ENCODE data around the gene HGS.
"Not testable (repeated sequence)": the region's sequence is repeated elsewhere in the genome, so short reads cannot be mapped to it uniquely, and the experiment has no call there.

Gene HGS

DNA sequence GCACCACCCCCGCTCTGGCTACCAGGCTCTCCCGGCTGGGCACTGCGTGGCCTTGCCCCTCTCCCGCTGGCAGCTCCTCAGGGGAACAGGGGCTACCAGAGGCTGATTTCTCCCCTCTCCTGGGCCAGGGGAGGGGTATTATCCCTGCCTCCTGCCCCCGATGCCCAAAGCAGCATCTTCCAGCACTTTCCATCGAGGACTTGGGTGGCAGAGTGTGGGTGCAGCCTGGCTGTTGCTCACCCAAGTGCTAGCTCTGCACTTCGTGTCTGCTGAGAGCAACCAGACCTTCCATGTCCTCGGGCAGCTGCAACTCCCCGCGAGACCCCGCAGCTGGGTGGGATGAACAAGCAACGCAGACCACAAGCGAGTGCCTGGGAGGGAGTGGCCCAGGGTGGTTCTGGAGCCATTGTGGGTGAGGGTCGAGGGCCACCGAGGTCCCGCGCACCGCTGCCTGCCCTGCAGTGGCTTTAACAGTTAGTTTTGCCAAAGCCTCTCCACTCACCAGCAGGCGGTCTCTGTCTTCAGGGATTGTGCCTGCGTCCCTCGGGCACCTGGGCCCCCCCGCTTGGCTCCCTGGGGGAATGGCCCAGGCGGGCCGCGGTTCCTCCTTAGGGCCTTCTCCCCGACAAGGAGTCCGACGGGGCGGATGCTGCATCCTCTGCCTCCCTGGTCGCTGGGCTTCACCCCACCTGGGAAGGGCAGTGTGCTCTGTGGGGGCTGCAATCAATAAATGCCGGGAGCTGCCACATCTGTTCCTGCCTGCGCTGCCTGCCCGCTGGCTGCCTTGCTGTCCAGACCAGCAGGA lies 36.7 kb downstream of the HGS start:
- DNase-seq: no peak

DNA sequence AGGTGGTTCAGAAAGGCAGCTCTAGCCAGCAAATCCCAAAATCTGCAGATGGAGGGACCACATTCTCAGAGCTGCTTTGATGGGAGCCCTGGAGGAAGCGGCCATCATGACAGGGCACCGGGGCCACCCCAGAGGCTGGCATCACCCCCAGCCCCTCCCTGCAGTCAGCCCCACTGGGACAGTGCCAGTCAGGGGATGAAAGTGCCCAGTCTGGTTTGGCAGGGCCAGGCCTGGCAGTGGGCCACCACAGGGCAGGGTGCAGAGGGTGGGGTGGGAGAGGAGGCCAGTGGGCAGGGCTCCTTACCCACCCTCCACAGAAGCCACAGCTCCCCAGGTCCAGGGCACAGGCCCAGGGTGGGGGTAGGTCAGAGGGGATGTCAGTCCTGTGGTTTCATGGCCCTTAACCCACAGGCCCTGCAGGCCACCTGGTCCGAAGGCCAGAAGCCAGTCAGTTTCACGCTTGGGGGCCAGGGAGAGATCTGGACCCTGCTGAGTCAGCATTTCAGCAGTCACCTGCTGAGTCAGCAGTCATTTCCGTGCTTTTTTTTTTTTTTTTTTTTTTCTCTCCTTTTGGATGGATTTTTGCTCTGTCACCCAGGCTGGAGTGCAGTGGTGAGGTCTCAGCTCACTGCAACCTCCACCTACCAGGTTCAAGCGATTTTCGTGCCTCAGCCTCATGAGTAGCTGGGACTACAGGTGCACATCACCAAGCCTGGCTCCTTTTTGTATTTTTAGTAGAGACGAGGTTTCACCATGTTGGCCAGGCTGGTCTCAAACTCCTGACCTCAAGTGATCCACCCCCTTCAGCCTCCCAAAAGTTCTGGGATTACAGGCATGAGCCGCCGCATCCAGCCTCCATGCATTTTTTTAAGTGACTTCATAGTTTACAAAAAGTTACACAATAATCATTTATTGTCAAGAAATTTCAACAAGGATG lies 38.6 kb downstream of the HGS start:
- no peak for DNase-seq

DNA sequence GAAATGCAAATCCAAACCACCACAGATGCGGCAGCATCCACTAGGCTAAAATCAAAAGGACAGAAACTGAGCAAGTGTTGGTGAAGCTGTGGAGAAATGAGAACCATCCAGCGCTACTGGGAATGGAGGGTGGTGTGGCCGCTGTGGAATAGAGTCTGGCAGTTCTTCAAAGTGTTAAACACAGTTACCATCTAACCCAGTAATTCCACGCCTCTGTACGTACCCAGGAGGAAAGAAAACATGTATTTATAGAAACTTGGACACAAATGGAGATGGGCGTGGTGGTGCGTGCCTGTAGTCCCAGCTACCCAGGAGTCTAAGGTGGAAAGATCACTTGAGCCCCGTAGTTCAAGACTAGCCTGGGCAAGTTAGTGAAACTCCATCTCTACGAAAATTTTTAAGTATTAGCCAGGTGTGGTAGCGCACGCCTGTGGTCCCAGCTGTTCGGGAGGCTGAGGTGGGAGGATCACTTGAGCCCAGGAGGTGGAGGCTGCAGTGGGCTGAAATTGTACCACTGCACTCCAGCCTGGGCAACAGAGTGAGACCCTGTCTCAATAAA lies 39.9 kb downstream of the HGS start:
- DNase-seq: no peak

DNA sequence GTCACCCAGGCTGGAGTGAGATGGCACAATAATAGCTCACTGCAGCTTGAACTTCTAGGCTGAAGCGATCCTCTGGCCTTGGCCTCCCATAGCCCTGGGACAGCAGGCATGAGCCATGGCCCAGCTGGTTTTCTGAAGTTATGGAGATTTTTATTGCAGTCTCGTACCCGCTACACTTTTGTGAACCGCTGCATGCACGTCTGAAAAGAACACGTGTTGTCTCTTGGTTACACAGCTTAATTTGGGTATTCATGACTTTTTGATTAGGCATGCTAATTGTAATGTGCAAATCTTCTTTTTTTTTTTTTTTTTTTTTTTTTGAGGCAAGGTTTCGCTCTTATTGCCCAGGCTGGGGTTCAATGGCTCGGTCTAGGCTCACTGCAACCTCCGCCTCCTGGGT lies 41.6 kb downstream of the HGS start:
- DNase-seq: no peak

DNA sequence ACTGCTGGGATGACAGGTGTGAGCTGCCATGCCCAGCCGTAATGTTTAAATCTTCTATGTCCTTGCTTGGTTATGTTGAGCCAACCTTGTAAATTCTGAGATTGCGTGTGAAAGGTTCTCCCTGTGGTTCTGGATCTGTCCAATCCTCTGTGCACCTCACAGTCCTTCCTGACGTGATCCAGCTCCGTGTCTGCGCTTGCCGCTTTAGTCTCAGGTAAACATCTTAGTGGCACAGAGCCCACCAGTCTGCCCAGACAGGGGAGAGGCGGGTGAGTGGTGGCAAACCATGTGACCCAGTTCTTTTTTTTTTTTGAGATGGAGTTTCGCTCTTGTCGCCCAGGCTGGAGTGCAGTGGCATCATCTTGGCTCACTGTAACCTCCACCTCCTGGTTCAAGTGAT lies 42.2 kb downstream of the HGS start:
- DNase-seq: no peak

DNA sequence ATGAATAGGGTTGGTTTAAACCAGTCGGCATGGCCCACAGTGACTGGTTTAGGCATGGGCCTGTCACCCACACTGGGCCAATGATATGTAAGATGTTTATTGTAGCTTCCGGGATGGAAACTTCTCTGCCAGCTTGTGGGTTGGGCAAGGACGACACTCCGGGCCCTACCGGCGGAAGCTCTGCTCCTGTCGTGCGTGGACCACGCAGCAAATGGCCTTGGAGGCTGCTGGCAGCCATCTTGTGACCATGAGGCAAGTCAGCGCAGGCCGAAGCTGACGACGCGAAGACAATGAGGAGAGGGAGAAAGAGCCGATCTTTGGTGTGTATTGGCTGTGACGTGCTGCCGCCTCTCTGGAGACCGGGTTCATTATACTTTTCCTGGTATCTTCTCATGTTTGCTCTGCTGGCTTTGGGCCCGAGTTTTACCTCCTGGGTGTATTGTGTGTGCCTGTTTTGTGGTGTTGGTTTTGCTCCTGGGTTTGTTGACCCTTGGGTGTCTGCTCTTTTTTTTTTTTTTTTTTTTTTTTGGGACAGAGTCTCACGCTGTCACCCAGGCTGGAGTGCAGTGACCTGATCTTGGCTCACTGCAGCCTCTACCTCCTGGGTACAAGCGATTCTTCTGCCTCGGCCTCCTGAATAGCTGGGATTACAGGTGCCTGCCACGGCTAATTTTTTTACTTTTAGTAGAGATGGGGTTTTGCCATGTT lies 43.7 kb downstream of the HGS start:
- no peak for DNase-seq

DNA sequence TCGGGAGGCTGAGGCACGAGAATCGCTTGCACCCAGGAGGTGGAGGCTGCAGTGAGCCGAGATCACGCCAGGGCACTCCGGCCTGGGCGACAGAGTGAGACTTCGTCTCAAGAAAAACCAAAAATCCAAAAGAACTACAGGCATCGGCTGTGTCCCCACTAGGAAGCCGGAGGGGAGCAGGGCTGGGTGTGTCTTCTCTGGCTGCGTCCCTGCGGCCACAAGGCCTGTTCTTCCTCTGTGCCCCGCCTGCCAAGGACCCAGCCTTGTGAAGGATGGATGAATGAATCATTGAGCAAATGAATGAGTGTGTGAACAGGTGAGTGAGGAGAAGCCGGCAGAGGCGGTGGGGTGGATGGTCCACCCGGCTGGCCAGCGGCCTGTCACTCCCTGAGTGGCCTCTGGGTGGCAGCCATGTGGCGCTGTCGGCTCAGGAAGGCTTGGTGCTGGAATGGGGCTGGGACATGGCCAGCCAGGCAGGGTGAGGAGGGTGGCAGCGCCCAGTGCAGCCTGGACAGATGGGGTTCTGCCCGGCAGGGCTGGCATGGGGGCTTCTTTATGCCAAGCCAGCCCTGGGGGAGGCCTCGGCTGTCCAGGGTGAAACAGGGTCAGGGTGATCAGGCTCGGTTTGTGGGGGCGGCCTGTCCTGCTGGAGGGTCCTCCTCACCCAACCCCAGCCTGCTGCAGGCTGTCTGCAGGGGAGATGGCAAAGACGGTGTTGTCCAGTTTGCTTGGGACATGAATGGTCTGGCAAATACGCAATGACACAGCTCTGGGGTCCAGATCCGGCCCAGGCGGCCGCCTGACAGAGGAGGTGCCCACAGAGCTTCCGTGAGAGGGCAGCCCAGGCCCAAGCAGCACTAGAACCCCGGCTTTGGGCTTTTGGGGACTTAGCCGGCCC lies 49.9 kb downstream of the HGS start:
- DNase-seq: peak; percentile 74

DNA sequence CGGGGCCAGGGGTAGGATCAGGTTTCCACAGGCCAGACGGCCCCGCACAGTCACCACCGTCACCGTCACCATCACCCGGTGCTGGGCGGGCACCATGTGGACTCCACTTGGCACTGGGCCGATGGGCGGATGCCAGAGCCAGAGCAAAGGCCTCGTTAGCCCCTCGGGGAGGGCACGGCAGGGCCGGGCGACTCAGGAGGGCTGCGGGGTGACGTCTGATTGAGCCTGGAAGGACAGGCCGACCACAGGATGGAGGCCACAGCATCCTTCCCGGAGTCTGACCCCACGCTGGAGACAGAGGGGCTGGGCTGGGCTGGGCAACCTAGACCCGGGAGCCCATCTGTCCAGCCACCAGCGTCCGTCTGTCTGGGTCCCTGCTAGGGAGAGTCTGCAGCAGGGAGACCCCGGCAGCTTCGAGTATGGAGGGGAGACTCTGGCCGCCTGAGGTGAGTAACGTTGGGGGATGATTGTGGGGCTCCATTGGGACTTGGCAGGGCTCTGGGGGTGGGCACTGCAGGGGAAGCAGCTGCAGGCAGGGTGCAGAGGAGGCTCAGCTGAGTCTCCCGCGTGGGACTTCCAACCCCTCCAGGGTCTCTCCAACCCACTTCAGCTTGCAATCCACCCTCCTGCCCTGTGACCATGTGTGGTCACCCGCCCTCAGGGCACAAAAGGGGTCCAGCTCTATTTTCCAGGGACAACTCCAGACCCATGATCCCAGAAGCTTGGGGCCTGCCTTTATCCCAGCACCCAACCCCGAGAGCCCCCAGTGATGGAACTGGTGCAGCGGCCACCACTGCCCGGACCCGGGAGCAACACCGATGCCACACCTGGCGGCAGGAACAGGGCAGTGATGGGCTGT lies 50.8 kb downstream of the HGS start:
- no peak for DNase-seq

DNA sequence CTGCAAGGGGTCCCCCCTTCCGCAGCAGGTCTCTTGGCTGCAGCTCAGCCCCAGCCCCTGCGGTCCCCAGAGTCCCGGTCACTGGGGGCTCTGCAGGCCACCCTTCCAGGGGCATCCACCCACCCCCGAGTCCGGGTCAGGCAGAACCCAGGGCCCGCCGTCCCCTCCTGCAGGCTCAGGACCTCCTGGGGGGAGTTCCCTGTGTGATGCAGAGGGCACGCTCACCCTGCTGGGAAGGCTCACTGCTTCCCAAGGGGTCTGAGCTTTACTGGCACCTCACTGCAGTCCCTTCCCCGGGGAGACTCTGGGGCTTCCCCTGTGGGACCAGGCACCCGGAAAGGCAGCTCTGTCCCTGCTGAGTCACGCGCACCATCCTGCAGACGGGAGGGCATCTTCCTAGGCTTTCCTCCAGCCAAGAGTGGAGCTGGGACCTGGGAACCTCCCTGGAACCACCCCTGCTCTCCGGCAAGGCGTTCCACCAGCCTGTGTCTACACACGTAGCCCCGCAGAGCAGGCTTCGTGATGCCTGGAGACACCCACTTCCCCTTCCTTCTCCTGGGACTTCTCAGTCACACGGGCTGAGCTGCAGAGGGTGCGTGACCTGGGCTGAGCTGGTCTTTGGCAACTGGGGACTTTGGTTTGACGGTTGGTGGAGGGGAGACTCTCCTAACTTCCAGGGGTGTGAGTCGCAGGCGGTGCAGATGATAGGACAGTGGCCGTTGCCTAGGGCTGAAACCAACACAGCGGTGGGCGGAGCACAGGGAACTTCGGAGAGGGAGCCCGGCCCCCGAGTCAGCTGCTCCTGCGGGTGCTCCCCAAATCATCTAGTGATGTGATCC lies 51.7 kb downstream of the HGS start:
- no peak for DNase-seq

DNA sequence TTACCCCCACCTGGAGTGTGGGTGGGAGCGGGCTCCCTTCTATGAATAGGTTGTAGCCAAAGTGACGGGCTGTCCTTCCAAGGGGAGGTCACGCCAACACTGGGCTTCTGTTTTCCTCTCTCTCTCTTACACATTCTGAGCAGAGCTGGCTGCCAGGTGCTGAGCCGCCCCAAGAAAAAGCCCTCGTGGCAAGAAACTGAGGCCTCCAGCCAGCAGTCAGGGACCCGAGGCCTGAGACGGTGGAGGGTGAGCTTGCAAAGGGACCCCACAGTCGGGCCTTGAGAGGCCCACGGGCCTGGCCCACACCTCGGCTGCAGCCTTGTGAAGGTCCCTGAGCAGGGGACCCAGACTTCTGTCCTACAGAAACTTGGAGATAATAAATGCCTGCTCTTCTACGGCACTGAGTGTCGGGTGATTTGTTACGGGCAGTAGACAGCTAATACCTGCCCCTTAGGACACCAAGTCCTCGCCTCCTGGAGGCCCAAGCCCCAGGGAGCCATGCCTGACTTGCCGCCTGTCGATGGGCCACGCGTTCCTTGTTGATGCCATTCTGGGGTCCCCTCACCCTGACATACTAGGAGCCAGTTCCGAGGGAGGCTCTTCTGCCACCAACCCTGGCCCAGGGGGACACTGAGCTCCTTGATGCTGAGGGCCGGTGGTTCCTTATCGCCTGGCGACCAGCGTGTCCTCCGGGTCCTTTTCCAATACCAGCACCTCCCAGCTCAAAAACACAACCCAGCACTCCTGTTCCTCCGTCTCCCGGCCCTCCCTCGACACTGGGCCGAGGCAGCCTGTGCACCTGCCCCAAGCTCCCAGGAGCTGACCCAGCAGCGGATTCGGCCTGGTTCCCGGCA lies 54.4 kb downstream of the HGS start:
- no peak for DNase-seq

DNA sequence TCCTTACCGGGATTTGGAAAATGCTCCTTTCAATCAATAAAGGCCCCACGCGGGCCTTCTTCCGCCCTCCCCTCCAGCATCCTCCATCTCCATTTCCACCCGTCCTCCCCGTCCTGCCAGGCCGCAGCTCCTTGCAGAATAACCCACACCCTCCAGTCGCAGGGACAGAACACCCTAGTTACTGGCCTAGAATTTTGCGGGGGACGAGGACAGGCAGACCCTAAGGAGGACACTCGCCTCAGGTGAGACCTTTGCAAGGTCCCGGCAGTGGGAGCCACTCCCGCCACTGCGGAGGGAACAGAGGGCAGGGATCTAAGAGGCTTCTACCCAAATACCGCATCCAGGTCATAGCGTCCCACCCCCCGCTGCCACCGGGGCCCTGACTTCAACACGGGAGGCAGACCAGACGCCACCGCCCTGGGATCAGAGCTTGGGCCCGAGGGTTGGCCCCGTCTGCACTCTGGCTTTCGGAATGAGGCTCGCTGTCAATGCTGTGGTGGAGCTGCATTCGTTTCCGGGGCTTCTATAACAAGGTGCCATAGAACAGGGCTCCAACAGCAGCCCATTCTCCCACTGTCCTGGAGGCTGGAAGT lies 55.1 kb downstream of the HGS start:
- DNase-seq: no peak

DNA sequence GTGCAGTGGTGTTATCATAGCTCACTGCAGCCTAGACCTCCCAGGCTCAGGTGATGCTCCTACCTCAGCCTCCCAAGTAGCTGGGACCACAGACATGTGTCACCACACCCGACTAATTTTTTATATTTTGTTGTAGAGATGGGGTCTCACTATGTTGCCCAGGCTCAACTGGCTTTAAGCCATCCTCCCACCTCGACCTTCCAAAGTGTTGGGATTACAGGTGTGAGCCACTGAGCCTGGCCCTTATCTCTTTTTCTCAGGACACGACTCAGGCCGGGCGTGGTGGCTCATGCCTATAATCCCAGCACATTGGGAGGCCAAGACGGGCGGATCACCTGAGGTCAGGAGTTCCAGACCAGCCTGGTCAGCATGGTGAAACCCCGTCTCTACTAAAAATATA lies 55.8 kb downstream of the HGS start:
- not testable (repeated sequence) for DNase-seq

DNA sequence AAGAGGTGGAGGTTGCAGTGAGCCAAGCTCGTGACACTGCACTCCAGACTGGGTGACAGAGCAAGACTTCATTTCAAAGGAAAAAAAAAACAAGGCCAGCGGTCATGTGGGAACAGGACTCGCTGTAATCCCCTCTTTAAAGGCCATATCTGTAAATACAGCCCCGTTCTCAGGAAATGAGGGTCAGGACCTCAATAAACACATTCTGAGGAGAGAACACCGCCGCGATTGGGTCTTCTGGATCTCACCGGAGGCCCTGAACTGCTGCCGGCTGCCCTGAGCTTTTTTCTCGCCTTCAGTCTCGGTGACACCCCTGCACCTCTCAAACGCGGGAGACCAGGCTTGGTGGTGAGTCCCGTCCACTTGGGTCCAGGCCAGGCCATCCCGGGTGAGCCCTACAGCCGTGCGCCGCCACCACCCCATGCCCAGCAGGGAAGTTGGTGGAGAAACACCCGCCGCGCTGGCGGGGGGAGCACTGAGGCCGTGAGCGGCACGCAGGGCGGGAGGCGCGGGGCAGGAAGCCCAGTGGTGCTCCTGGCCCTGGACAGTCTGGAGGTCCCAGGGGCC lies 56.7 kb downstream of the HGS start:
- no peak for DNase-seq

DNA sequence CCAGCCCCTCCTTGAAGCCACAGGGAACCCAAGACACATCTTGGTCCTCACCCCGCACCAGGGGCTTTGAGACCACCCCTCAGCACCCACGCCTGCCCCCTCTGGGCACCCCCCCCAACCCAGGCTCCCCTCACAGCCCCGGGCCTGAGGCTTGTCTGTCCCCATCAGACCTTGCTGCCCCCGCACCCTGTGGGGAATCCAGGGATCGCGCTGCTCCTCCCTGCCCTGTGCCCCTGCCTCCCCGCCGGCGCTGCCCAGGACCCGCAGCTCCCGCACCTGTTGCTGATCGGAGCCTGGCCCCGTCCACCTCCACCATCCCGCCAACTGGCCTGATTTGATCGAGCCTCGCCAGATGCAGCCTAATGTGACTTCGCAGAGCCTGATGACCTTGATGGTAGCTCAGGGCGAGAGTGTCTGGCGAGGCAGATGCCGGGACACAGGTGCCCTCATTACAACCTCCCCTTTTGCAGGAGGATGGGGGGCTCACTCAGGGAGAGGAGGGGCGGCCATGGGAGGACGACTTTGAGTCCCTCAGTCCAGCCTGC lies 57.3 kb downstream of the HGS start:
- DNase-seq: no peak

DNA sequence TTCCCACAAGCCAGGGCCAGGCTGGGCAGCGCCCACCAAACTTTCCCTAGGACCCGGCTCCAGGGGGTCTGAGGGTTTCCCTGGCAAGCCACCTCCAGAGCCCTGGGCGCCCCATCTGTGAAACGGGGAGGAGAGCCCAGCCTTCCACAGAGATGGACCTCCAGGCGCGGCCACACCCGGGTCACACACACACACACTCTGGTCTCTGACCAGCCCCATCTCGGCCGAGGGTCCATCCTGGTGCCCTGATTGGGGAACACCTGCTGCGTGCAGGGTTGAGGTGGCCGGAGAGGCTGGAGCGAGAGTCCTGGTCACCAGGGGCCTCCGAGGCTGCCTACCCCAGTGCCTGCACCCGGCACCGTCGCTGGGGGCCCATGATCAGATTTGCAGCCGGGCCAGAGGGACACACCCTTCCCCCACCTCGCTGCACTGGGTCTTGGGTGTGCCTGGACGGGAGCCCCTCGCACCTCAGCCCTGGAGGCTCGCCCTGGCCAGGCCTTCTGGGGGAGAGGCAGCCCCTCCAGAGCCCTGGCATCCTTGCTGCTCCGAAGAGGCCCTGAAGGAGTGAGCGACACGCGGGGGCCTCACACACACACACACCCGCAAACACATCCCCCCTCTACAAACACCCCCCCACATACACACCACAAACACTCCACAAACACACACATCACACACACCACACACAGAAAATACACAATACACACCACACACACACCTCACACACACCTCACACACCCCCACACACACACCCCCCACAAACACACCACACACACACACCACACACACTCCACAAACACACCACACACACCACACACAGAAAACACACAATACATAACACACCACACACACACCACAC lies 58.0 kb downstream of the HGS start:
- no peak for DNase-seq

All from left hindlimb (tissue), 1 donor.